ENCODE results near the gene ZBTB40.
A peak's percentile ranks its signal among the peaks of the same experiment; 100 is the strongest.

ZBTB40 gene

DNA sequence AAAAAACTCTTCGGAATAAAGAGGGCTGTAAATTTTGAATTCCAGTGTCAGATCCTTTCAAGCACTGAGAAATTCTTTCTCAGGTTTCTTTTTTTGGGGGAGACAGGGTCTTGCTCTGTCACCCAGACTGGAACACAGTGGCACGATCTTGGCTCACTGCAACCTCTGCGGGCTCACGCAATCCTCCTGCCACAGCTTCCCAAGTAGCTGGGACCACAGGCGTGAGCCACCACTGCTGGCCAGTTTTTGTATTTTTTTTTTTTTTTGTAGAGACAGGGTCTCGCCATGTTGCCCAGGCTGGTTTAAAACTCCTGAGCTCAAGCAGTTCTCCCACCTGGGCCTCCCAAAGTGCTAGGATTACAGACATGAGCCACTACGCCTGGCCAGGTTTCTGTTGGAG lies 76.8 kb downstream of the ZBTB40 start:
- TF ChIP-seq ZNF23 (tag by site-specific recombination; IDR thresholded peaks at IDR 0.05; ENCODE audit: borderline replicate concordance) (no peak), GLI2 (tag by site-specific recombination; IDR thresholded peaks at IDR 0.05; ENCODE audit: borderline replicate concordance, low read depth) (no peak), ZNF707 (tag by site-specific recombination; IDR thresholded peaks at IDR 0.05) (no peak), ZNF777 (tag by site-specific recombination; IDR thresholded peaks at IDR 0.05; ENCODE audit: borderline replicate concordance) (no peak)
- TF ChIP-seq, protein P1, sequence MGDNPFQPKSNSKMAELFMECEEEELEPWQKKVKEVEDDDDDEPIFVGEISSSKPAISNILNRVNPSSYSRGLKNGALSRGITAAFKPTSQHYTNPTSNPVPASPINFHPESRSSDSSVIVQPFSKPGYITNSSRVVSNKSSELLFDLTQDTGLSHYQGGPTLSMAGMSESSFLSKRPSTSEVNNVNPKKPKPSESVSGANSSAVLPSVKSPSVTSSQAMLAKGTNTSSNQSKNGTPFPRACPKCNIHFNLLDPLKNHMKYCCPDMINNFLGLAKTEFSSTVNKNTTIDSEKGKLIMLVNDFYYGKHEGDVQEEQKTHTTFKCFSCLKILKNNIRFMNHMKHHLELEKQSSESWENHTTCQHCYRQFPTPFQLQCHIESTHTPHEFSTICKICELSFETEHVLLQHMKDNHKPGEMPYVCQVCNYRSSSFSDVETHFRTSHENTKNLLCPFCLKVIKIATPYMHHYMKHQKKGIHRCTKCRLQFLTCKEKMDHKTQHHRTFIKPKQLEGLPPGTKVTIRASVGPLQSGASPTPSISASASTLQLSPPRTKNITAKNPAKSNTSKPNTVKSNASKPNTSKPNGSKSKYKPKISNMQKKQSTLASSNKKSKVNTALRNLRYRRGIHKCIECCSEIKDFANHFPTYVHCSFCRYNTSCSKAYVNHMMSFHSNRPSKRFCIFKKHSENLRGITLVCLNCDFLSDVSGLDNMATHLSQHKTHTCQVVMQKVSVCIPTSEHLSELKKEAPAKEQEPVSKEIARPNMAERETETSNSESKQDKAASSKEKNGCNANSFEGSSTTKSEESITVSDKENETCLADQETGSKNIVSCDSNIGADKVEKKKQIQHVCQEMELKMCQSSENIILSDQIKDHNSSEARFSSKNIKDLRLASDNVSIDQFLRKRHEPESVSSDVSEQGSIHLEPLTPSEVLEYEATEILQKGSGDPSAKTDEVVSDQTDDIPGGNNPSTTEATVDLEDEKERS (tag by site-specific recombination; IDR thresholded peaks at IDR 0.05): no peak
- TF ChIP-seq, protein P2, sequence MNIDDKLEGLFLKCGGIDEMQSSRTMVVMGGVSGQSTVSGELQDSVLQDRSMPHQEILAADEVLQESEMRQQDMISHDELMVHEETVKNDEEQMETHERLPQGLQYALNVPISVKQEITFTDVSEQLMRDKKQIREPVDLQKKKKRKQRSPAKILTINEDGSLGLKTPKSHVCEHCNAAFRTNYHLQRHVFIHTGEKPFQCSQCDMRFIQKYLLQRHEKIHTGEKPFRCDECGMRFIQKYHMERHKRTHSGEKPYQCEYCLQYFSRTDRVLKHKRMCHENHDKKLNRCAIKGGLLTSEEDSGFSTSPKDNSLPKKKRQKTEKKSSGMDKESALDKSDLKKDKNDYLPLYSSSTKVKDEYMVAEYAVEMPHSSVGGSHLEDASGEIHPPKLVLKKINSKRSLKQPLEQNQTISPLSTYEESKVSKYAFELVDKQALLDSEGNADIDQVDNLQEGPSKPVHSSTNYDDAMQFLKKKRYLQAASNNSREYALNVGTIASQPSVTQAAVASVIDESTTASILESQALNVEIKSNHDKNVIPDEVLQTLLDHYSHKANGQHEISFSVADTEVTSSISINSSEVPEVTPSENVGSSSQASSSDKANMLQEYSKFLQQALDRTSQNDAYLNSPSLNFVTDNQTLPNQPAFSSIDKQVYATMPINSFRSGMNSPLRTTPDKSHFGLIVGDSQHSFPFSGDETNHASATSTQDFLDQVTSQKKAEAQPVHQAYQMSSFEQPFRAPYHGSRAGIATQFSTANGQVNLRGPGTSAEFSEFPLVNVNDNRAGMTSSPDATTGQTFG (tag by site-specific recombination; IDR thresholded peaks at IDR 0.05; ENCODE audit: borderline replicate concordance): no peak
- POLR2A ChIA-PET: no interaction called here
- CTCF ChIA-PET: interaction anchor here (0.9 to 1.8 kb wide), 2 partner anchors 107 to 114 kb away, joined by 3 to 5 read pairs; no protein-coding TSS in a partner anchor
- Histone ChIP-seq H3K36me3 (ENCODE audit: control insufficient read depth in 2 of 2, insufficient read depth in 1 of 2, low read length in 2 of 2) (peaks cover 0 to 54% of the 10 kb centered on the region in 2 experiments; a peak in 1 of 3 replicates), H3K27ac (ENCODE audit: extremely low read depth, low read depth, low read length) (no peak overlapping the region), H3K9me3 (ENCODE audit: control insufficient read depth, insufficient read depth, low read depth, low read length) (no peaks in the 10 kb centered on the region), H3K4me3 (ENCODE audit: low read depth, low read length) (no peak overlapping the region), H3K4me1 (ENCODE audit: control insufficient read depth, insufficient read depth, low read length) (no peaks in the 10 kb centered on the region)

DNA sequence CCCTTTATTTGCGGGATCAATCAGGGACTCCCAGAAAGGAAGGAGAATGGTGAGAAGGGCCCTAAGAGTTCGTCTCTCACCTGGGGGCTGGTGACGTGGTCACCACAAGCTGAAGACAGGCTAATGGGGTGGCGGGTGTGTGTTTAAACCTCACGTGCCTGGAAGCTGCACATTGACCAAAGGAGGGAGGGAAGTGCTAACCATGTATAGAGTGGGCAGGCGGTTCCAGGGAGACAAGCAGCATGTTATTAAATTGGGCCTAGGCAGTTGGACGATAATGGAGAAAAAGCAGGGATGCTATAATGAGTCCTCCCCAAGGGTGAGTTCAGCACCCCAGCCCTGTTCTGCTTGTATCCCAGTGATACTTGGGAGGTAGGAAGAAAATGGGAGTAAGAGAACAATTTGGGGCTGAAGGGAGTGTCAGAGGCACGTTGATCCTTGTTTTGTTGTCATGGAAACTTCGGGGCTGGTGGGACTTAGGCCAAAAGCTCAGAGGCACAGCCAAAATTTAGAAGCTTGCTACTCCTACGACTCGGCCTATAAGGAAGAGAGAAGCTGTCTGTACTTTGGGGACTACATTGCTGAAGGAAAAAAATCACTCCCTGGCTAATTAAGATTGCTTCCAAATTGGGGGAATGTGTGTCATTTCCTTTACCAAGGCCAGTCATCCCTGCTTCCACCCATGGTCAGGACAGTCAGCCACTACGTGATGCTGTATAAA lies 78.4 kb downstream of the ZBTB40 start:
- Histone ChIP-seq H3K9me3 (ENCODE audit: control insufficient read depth, insufficient read depth, low read depth, low read length) (no peaks in the 10 kb centered on the region), H3K27ac (ENCODE audit: extremely low read depth, low read depth, low read length) (no peak overlapping the region), H3K36me3 (ENCODE audit: control insufficient read depth in 2 of 2, insufficient read depth in 1 of 2, low read length in 2 of 2) (peaks cover 0 to 38% of the 10 kb centered on the region in 2 experiments; a peak in 1 of 3 replicates), H3K4me1 (ENCODE audit: control insufficient read depth, insufficient read depth, low read length) (no peaks in the 10 kb centered on the region), H3K4me3 (ENCODE audit: low read depth, low read length) (no peak overlapping the region)
- no peak for TF ChIP-seq ZNF555 (tag by site-specific recombination; conservative IDR thresholded peaks at IDR 0.05)
- peak; percentile 40; the same call in 1 of the 2 replicates for TF ChIP-seq WT1 (tag by site-specific recombination; IDR thresholded peaks at IDR 0.05)
- TF ChIP-seq ZBTB7A (tag by site-specific recombination; IDR thresholded peaks at IDR 0.05; ENCODE audit: low read depth): no peak
- TF ChIP-seq ZNF621 (tag by site-specific recombination; IDR thresholded peaks at IDR 0.05): no peak
- ChIA-PET CTCF (interaction anchor here (0.6 to 0.9 kb wide), 2 partner anchors 112 to 222 kb away, joined by 4 to 6 read pairs; no protein-coding TSS in a partner anchor), POLR2A (no interaction called here)

DNA sequence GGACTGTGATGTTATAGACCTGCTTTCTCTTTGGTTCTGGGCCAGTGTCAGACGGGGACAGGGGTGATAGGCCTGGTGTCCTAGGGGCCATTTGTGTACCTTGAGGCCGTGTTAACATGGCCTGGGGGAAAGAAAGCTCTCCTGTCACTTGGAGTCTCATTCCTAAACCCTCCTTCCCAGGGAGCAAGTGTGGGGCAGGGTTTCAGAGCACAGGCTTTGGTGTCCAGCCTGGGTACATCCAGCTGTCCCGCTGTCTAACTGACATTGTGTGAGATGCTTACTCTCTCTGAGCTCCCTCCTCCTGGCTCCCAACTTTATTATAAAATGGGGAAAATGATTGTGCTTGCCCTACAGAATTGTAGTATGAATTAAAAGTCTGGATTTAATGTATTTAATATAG lies 79.1 kb downstream of the ZBTB40 start:
- ChIA-PET CTCF (interaction anchor here (0.6 to 0.9 kb wide), 2 partner anchors 111 to 222 kb away, joined by 4 to 6 read pairs; no protein-coding TSS in a partner anchor), POLR2A (no interaction called here)
- Histone ChIP-seq H3K4me3 (ENCODE audit: low read depth, low read length) (no peak overlapping the region), H3K27ac (ENCODE audit: extremely low read depth, low read depth, low read length) (no peak overlapping the region), H3K36me3 (ENCODE audit: control insufficient read depth in 2 of 2, insufficient read depth in 1 of 2, low read length in 2 of 2) (peaks cover 0 to 32% of the 10 kb centered on the region in 2 experiments; a peak in 1 of 3 replicates), H3K9me3 (ENCODE audit: control insufficient read depth, insufficient read depth, low read depth, low read length) (no peaks in the 10 kb centered on the region), H3K4me1 (ENCODE audit: control insufficient read depth, insufficient read depth, low read length) (no peaks in the 10 kb centered on the region)
- TF ChIP-seq YY2 (tag by site-specific recombination; IDR thresholded peaks at IDR 0.05): no peak
- no peak for TF ChIP-seq ZBTB21 (tag by site-specific recombination; IDR thresholded peaks at IDR 0.05)
- no peak for TF ChIP-seq HOXD13 (CRISPR knock-in tag; IDR thresholded peaks at IDR 0.05; ENCODE audit: borderline replicate concordance)
- no peak for TF ChIP-seq ZNF621 (tag by site-specific recombination; IDR thresholded peaks at IDR 0.05)
- no peak for TF ChIP-seq KLF9 (tag by site-specific recombination; IDR thresholded peaks at IDR 0.05; ENCODE audit: low read depth)
- no peak for TF ChIP-seq ZNF544 (tag by site-specific recombination; IDR thresholded peaks at IDR 0.05)
- TF ChIP-seq ZNF768 (tag by site-specific recombination; IDR thresholded peaks at IDR 0.05): no peak
- no peak for TF ChIP-seq KLF1 (tag by site-specific recombination; IDR thresholded peaks at IDR 0.05)
- no peak for TF ChIP-seq GLI4 (tag by site-specific recombination; IDR thresholded peaks at IDR 0.05)
- no peak for TF ChIP-seq ZNF777 (tag by site-specific recombination; IDR thresholded peaks at IDR 0.05; ENCODE audit: borderline replicate concordance)
- TF ChIP-seq ZNF626 (tag by site-specific recombination; IDR thresholded peaks at IDR 0.05): no peak
- TF ChIP-seq, protein P3, sequence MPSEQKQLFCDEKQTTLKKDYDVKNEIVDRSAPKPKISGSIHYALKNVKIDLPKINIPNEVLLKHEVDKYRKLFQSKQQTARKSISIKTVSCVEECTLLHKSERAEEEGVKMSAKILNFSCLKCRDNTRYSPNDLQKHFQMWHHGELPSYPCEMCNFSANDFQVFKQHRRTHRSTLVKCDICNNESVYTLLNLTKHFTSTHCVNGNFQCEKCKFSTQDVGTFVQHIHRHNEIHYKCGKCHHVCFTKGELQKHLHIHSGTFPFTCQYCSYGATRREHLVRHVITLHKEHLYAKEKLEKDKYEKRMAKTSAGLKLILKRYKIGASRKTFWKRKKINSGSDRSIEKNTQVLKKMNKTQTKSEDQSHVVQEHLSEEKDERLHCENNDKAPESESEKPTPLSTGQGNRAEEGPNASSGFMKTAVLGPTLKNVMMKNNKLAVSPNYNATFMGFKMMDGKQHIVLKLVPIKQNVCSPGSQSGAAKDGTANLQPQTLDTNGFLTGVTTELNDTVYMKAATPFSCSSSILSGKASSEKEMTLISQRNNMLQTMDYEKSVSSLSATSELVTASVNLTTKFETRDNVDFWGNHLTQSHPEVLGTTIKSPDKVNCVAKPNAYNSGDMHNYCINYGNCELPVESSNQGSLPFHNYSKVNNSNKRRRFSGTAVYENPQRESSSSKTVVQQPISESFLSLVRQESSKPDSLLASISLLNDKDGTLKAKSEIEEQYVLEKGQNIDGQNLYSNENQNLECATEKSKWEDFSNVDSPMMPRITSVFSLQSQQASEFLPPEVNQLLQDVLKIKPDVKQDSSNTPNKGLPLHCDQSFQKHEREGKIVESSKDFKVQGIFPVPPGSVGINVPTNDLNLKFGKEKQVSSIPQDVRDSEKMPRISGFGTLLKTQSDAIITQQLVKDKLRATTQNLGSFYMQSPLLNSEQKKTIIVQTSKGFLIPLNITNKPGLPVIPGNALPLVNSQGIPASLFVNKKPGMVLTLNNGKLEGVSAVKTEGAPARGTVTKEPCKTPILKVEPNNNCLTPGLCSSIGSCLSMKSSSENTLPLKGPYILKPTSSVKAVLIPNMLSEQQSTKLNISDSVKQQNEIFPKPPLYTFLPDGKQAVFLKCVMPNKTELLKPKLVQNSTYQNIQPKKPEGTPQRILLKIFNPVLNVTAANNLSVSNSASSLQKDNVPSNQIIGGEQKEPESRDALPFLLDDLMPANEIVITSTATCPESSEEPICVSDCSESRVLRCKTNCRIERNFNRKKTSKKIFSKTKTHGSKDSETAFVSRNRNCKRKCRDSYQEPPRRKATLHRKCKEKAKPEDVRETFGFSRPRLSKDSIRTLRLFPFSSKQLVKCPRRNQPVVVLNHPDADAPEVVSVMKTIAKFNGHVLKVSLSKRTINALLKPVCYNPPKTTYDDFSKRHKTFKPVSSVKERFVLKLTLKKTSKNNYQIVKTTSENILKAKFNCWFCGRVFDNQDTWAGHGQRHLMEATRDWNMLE (tag by site-specific recombination; conservative IDR thresholded peaks at IDR 0.05; ENCODE audit: low read depth): no peak
